A549 (cell line): Measurements from ENCODE around the gene PCSK6. TPM values are rescaled to one million over a fixed set of nuclear protein-coding genes. Genes with fewer than 3 reads are reported as not detected.
"Not testable (repeated sequence)": the region's sequence is repeated elsewhere in the genome, so short reads cannot be mapped to it uniquely, and the experiment has no call there.

Experiments used
- ATAC-seq, 2 experiments: fragments of 200-7000 bp in 1 of 2; fragments of >200 bp in 1 of 2; cut with Nextera tagmentation in 1 of 2; cut with Tn5 transposase in 1 of 2; 3 replicates each; pipeline versions ENCODE4 v1.8.0 to v1.9.1; 2018 to 2020; ENCODE audit warnings: mild to moderate bottlenecking in 1 of 2, moderate library complexity in 1 of 2
- CTCF ChIA-PET: fragments of 300-600 bp; sonication (Branson Sonifier 250); formaldehyde crosslinking; extraction: SDS; loops from one replicate; lab custom pipeline; 2021; ENCODE audit warnings: antibody characterized with exemption, inconsistent platforms; lab: Yijun Ruan, JAX
- POLR2A ChIA-PET: fragments of 350-600 bp; formaldehyde crosslinking; extraction: SDS; loops from one replicate; lab custom pipeline; 2021; ENCODE audit warnings: antibody characterized with exemption, inconsistent platforms; lab: Yijun Ruan, JAX
- DNase-seq, 2 experiments: peaks; one replicate each; pipeline versions ENCODE4 v3.0.0 to v3.0.0-alpha.2; 2011 to 2016; ENCODE audit warnings: low read depth in 1 of 2, low spot score in 1 of 2
- FAIRE-seq: peaks from 2 replicates; lab custom pipeline; 2011; peaks lifted over from hg19 to GRCh38; lab: Jason Lieb, UNC
- H3K27ac ChIP-seq, 2 experiments: fragments of >200 bp; sonication (Bioruptor Twin); formaldehyde crosslinking; 3 replicates each; pipeline ENCODE4 v1.5.1; 2016 to 2017
- H3K4me1 ChIP-seq: fragments of >200 bp; sonication (Bioruptor Twin); formaldehyde crosslinking; 3 replicates; pipeline ENCODE4 v1.6.1; 2016
- H3K4me2 ChIP-seq: fragments of >200 bp; sonication (Bioruptor Twin); formaldehyde crosslinking; 3 replicates; pipeline ENCODE4 v1.6.1; 2016
- H3K4me3 ChIP-seq: fragments of >200 bp; sonication (Bioruptor Twin); formaldehyde crosslinking; 3 replicates; pipeline ENCODE4 v1.5.1; 2016
- H3K9me3 ChIP-seq: fragments of >200 bp; sonication (Bioruptor Twin); formaldehyde crosslinking; 3 replicates; pipeline ENCODE4 v1.6.1; 2016
- CBX2 ChIP-seq: fragments of 200-600 bp; sonication (generic); IDR thresholded peaks from 2 replicates; pipeline ENCODE4 v1.6.1; 2016; ENCODE audit warnings: low read depth, mild to moderate bottlenecking, borderline replicate concordance
- CBX8 ChIP-seq: fragments of 200-600 bp; sonication (generic); IDR thresholded peaks from 2 replicates; pipeline ENCODE4 v1.6.1; 2016
- EP300 ChIP-seq, 2 experiments: fragments of >200 bp; sonication (Bioruptor Twin); formaldehyde crosslinking; IDR thresholded peaks; 2 replicates in 1 of 2; 3 replicates in 1 of 2; pipeline ENCODE4 v1.6.1; 2016 to 2017
- FOSB ChIP-seq: fragments of 250-450 bp; sonication (Bioruptor Pico); IDR thresholded peaks from 2 replicates; pipeline ENCODE4 v1.5.0; 2020; ENCODE audit warnings: mild to moderate bottlenecking, moderate library complexity
- HOXA7 ChIP-seq: fragments of 250-450 bp; sonication (Bioruptor Pico); IDR thresholded peaks from 2 replicates; pipeline ENCODE4 v1.5.0; 2020; ENCODE audit warnings: mild to moderate bottlenecking, moderate library complexity
- JUN ChIP-seq, 2 experiments: fragments of >200 bp; sonication (Bioruptor Twin); formaldehyde crosslinking; IDR thresholded peaks; 2 replicates in 1 of 2; 3 replicates in 1 of 2; pipeline ENCODE4 v1.6.1; 2016 to 2017
- JUNB ChIP-seq: fragments of >200 bp; sonication (Bioruptor Twin); formaldehyde crosslinking; IDR thresholded peaks from 2 replicates; pipeline ENCODE4 v1.6.1; 2016
- KDM1A ChIP-seq: fragments of 200-600 bp; sonication (generic); IDR thresholded peaks from 2 replicates; pipeline ENCODE4 v1.6.1; 2016; ENCODE audit warnings: low read depth, mild to moderate bottlenecking
- MYC ChIP-seq: IDR thresholded peaks from 2 replicates; pipeline ENCODE4 v1.6.1; 2012; ENCODE audit warnings: mild to moderate bottlenecking, inconsistent platforms, low read length, improper control_type of control experiment, borderline replicate concordance
- NFE2L2 ChIP-seq: fragments of 150-350 bp; conservative IDR thresholded peaks from 2 replicates; pipeline ENCODE4 v1.6.1; 2014; ENCODE audit warnings: low read length
- NPAS2 ChIP-seq: fragments of 250-450 bp; sonication (Bioruptor Pico); IDR thresholded peaks from 2 replicates; pipeline ENCODE4 v1.8.0; 2022; ENCODE audit warnings: mild to moderate bottlenecking, moderate library complexity, borderline replicate concordance
- NR3C1 ChIP-seq: fragments of >200 bp; sonication (Bioruptor Twin); formaldehyde crosslinking; IDR thresholded peaks from 3 replicates; pipeline ENCODE4 v1.6.1; 2017
- RAD21 ChIP-seq, 2 experiments: fragments of >200 bp in 1 of 2; sonication (Bioruptor Twin) in 1 of 2; formaldehyde crosslinking in 1 of 2; IDR thresholded peaks in 1 of 2; conservative IDR thresholded peaks in 1 of 2; 2 replicates in 1 of 2; 3 replicates in 1 of 2; pipeline ENCODE4 v1.6.1; 2012 to 2018; ENCODE audit warnings: inconsistent platforms in 1 of 2
- RCOR1 ChIP-seq: fragments of 150-350 bp; IDR thresholded peaks from 2 replicates; pipeline ENCODE4 v1.6.1; 2014; ENCODE audit warnings: antibody characterized with exemption, low read length, low read depth
- TP53 ChIP-seq: fragments of 250-450 bp; sonication (Bioruptor Pico); IDR thresholded peaks from 2 replicates; pipeline ENCODE4 v1.5.0; 2021; ENCODE audit warnings: mild to moderate bottlenecking, moderate library complexity
- ZC3H11A ChIP-seq: fragments of 450-650 bp; IDR thresholded peaks from 2 replicates; pipeline ENCODE4 v1.6.1; 2014; ENCODE audit warnings: antibody characterized with exemption, mild to moderate bottlenecking
- ZNF302 ChIP-seq: fragments of 250-450 bp; sonication (Bioruptor Pico); IDR thresholded peaks from 2 replicates; pipeline ENCODE4 v1.9.0; 2021; ENCODE audit warnings: inconsistent platforms, mild to moderate bottlenecking, moderate library complexity
- WGBS: methylation state at CpG from one replicate; pipeline ENCODE4 v1.1.6; 2017; ENCODE audit errors: missing lambda C conversion rate; 5-methylcytosine and 5-hydroxymethylcytosine counted together
- polyA plus RNA-seq, 4 experiments: library from polyadenylated mRNA; depleted of rRNA in 3 of 4; stranded (reverse); fragments of >200 nt; fragmentation: RNase III in 1 of 4; extraction: RNeasy Plus Mini Kit Qiagen cat#74134 plus additional on column Dnase treatment in 1 of 4; gene quantifications; 2 replicates in 3 of 4; 3 replicates in 1 of 4; pipeline ENCODE4 v1.2.3, GENCODE V29; 2011 to 2017
- TF ChIP-seq, protein P1 (sequence below): IDR thresholded peaks from 2 replicates; pipeline ENCODE4 v1.6.1; 2012; ENCODE audit warnings: low read depth, borderline replicate concordance
- TF ChIP-seq, protein P2 (sequence below): fragments of >200 bp; sonication (Bioruptor Twin); formaldehyde crosslinking; IDR thresholded peaks from 3 replicates; pipeline ENCODE4 v1.6.1; 2016
- TF ChIP-seq, protein P3 (sequence below): fragments of 200-600 bp; sonication (generic); IDR thresholded peaks from 2 replicates; pipeline ENCODE4 v1.6.1; 2016; ENCODE audit warnings: antibody characterized with exemption, mild to moderate bottlenecking, moderate library complexity

Gene PCSK6
- polyA plus RNA-seq, 2 of the 4 experiments (the other 2 are of a cell fraction) = 10.0 to 15.2 TPM

DNA sequence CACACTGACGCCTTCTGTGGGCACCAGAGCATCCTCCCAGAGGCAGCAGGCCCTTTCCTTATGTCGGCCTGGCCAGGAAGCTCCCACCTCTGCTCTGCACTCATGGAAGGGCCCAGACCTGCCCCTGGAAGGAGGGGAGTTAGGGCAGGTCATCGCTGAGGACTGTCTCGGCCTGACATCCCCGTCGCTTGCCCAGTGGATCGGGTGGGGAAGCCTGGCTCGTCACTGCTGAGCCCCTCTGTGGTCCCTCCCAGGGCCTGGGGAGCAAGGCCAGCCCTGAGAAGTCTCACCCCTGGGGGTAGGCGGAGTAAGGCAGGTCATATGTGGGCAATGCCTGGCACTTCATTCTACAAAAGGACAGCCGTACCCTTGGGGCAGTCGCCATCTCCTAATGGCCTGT lies 131.6 kb downstream of the PCSK6 start:
- Histone ChIP-seq H3K27ac (no peak overlapping the region), H3K4me3 (no peak overlapping the region), H3K9me3 (no peaks in the 10 kb centered on the region), H3K4me1 (peaks cover 14% of the 10 kb centered on the region), H3K4me2 (no peak overlapping the region)
- CTCF ChIA-PET = interaction anchor here (0.6 to 2.0 kb wide), 2 partner anchors 45 to 284 kb away, joined by 3 to 5 read pairs; no protein-coding TSS in a partner anchor
- 89% methylated on average over 11 of the region's 11 CpGs for WGBS
- FAIRE-seq = no peak
- TF ChIP-seq KDM1A (no peak), HOXA7 (CRISPR knock-in tag) (no peak), NPAS2 (CRISPR knock-in tag) (no peak), ZNF302 (CRISPR knock-in tag) (no peak)
- TF ChIP-seq, protein P1, sequence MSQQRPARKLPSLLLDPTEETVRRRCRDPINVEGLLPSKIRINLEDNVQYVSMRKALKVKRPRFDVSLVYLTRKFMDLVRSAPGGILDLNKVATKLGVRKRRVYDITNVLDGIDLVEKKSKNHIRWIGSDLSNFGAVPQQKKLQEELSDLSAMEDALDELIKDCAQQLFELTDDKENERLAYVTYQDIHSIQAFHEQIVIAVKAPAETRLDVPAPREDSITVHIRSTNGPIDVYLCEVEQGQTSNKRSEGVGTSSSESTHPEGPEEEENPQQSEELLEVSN = no peak
- POLR2A ChIA-PET = no interaction called here
- no peak for DNase-seq
- no peak for ATAC-seq

DNA sequence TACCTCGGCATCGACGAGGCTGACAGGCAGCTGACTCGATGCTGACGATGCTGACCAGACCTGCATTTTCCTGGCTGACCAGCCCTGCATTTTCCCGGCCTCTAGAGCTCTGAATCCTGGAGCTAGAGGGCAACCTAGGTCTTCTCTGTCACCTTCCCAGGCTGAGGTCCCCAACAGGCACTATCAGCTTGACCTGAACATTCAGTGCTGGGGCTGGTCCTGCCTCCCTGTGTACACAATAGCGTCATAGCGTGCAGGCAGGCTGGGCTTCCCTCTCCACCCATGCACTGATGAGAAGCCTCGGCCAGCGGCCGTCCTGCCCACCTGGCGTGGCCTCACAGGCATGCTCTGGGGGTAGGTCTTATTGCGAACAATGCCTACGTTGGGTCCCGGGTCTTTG lies 132.2 kb downstream of the PCSK6 start:
- Histone ChIP-seq H3K27ac (no peak overlapping the region), H3K4me3 (no peak overlapping the region), H3K9me3 (no peaks in the 10 kb centered on the region), H3K4me1 (peaks cover 14% of the 10 kb centered on the region), H3K4me2 (no peak overlapping the region)
- WGBS = 87% methylated on average over 15 of the region's 15 CpGs
- ChIA-PET POLR2A (no interaction called here), CTCF (interaction anchor here (0.6 to 2.0 kb wide), 3 partner anchors 21 to 284 kb away, joined by 3 to 5 read pairs (median 3); no protein-coding TSS in a partner anchor)
- TF ChIP-seq CBX2 (no peak), RCOR1 (no peak), NFE2L2 (no peak), NPAS2 (CRISPR knock-in tag) (no peak)
- DNase-seq = no peak
- no peak for FAIRE-seq
- ATAC-seq = no peak; a peak in 1 of 6 replicates

DNA sequence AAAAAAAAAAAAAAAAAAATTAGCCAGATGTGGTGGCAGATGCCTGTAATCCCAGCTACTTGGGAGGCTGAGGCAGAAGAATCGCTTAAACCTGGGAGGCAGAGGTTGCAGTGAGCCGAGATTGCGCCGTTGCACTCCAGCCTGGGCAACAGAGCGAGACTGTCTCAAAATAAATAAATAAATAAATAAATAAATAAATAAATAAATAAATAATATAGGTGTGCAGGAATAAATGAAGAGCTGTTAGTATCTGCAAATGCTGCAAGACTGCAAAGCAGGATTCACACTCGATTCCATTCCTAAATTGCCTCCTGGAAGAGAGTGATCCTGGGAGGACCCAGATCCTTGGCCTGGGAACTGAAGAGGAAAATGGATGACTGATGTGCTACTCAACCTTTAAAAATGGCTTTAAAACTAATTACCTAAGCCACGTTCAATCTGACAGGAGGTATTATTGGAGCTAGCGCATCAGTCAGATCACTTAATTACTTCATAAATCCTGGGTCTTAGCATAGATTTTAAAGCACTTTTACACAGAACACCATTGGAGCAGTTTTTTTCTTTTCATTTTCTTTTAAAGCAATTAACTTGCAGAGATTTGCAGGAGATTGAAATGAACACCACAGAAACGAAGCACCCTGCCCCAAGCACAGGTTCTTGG lies 132.9 kb downstream of the PCSK6 start:
- H3K4me3 ChIP-seq, H3K4me2 ChIP-seq, ATAC-seq, H3K9me3 ChIP-seq, DNase-seq, H3K27ac ChIP-seq, FAIRE-seq, POLR2A ChIA-PET: not testable (repeated sequence)
- WGBS = 81% methylated on average over 9 of the region's 9 CpGs
- peaks cover 14% of the 10 kb centered on the region for H3K4me1 ChIP-seq
- CTCF ChIA-PET = interaction anchor here (0.7 to 2.0 kb wide), 4 partner anchors 13 to 285 kb away, joined by 3 to 5 read pairs (median 4); no protein-coding TSS in a partner anchor
- TF ChIP-seq ZC3H11A = peak; percentile 82

DNA sequence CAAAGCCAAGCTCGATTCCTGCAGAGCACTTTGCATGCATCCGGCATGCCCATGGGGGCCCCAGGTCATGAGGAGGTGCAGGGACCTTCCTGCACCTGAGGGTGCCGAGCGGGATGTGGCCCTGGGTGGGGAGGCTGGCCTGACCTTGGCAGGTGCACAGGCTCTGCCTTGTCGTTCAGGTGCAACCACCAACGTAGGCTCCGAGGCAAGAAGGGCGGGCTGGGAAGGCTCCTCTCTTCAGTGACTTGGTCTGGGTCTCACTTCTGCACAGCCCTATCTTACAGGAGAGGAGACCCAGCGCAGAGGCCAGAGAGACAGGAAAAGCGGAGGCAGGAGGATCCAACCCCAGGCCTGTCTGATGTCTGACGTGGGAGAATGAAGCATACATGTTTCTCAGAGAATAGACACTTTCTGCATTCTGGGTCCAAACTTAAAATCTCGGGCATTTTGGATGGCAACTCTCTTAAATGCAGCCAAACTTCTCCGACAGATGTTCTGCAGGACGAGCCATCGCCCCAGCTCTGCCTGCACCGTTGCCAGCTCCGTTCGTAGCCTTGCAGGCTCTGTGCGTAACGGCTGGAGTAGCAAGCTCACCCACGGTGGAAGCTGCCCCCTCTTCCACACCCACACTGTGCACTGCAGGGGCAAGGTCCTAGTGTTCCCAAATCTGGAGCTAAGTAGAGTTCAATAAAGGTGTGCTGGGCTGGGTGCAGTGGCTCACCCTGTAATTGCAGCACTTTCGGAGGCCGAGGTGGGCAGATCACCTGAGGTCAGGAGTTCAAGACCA lies 133.6 kb downstream of the PCSK6 start:
- no peak overlapping the region for H3K27ac ChIP-seq
- TF ChIP-seq EP300 (IDR thresholded peaks at IDR 0.05) (no peak), MYC (no peak), NFE2L2 (no peak), NR3C1 (no peak), CBX2 (no peak), CBX8 (no peak), FOSB (CRISPR knock-in tag) (no peak), RAD21 (conservative IDR thresholded peaks at IDR 0.05 in 1 of 2, IDR thresholded peaks at IDR 0.05 in 1 of 2) (no peak), JUNB (no peak), JUN (IDR thresholded peaks at IDR 0.05) (no peak), TP53 (CRISPR knock-in tag) (no peak)
- TF ChIP-seq, protein P2, sequence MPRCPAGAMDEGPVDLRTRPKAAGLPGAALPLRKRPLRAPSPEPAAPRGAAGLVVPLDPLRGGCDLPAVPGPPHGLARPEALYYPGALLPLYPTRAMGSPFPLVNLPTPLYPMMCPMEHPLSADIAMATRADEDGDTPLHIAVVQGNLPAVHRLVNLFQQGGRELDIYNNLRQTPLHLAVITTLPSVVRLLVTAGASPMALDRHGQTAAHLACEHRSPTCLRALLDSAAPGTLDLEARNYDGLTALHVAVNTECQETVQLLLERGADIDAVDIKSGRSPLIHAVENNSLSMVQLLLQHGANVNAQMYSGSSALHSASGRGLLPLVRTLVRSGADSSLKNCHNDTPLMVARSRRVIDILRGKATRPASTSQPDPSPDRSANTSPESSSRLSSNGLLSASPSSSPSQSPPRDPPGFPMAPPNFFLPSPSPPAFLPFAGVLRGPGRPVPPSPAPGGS = no peak
- TF ChIP-seq, protein P3, sequence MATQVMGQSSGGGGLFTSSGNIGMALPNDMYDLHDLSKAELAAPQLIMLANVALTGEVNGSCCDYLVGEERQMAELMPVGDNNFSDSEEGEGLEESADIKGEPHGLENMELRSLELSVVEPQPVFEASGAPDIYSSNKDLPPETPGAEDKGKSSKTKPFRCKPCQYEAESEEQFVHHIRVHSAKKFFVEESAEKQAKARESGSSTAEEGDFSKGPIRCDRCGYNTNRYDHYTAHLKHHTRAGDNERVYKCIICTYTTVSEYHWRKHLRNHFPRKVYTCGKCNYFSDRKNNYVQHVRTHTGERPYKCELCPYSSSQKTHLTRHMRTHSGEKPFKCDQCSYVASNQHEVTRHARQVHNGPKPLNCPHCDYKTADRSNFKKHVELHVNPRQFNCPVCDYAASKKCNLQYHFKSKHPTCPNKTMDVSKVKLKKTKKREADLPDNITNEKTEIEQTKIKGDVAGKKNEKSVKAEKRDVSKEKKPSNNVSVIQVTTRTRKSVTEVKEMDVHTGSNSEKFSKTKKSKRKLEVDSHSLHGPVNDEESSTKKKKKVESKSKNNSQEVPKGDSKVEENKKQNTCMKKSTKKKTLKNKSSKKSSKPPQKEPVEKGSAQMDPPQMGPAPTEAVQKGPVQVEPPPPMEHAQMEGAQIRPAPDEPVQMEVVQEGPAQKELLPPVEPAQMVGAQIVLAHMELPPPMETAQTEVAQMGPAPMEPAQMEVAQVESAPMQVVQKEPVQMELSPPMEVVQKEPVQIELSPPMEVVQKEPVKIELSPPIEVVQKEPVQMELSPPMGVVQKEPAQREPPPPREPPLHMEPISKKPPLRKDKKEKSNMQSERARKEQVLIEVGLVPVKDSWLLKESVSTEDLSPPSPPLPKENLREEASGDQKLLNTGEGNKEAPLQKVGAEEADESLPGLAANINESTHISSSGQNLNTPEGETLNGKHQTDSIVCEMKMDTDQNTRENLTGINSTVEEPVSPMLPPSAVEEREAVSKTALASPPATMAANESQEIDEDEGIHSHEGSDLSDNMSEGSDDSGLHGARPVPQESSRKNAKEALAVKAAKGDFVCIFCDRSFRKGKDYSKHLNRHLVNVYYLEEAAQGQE = no peak
- peaks cover 14% of the 10 kb centered on the region for H3K4me1 ChIP-seq
- H3K4me3 ChIP-seq = no peak overlapping the region
- POLR2A ChIA-PET = no interaction called here
- H3K4me2 ChIP-seq = no peak overlapping the region
- CTCF ChIA-PET = interaction anchor here (0.7 to 2.0 kb wide), 3 partner anchors 14 to 286 kb away, joined by 3 to 5 read pairs (median 4); no protein-coding TSS in a partner anchor
- WGBS = 85% methylated on average over 20 of the region's 23 CpGs
- no peaks in the 10 kb centered on the region for H3K9me3 ChIP-seq
- FAIRE-seq (no peak), DNase-seq (no peak), ATAC-seq (no peak)
